Sciatic nerve (tissue), 2 donors: Measurements from ENCODE around the gene WDR88. TPM values are rescaled to one million over a fixed set of nuclear protein-coding genes. Genes with fewer than 3 reads are reported as not detected.

ENCODE experiments used
- ATAC-seq: fragments of 200-7000 bp; cut with Tn5 transposase; one replicate; pipeline ENCODE4 v1.9.1; 2020; ENCODE audit warnings: mild to moderate bottlenecking, moderate library complexity
- DNase-seq: peaks from one replicate; pipeline ENCODE4 v3.0.0-alpha.2; 2020; ENCODE audit warnings: low spot score
- intact Hi-C: fragments of 100-400 bp; cut with DNase I; formaldehyde crosslinking; loops from one replicate; pipeline ENCODE4 v1.14.2; 2022
- total RNA-seq: library from RNA; stranded (reverse); fragmentation: NEBNext Ultra II Directional; extraction: Animal tissue kit (Norgen Biotek cat#: 25700); gene quantifications from one replicate; pipeline ENCODE4 v1.2.1, GENCODE V29; 2021
- donor health status: DM: no; HTN: no; CAD: no.
- donor health status: DM: no; HTN: no; CAD: no.

The WDR88 gene
- total RNA-seq, 1 donor from 2014 or later = not detected

DNA sequence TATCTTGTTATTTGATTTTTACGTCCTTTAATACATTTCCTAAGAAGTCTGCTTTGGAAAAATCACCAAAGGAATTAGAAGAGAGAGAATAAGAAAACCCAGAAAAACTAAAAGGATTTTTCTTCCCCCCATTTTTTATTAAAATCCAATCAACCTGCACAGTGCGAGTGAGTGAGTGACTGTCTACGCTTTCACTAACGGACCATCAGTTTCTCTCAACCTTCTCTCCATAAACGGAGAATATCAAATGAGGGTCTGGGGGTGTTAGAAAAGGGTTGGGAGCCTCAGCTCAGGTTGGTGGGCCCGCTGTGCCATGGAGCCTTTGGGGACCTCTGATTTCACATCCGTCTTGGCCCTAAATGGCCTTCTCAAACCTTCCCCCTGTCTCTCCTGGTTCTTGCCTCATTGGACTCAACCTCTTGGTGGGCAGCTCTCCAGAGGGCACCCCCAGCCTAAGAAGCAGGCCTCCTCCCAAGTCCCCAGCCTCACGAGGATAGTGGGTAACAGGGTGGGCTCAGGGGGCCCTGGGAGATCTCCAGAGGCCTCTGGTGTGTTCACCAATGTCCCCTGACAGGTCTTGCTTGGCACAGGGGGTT lies 61.5 kb downstream of the WDR88 start:
- intact Hi-C loops = no loop called here
- no peak for ATAC-seq
- DNase-seq = no peak

DNA sequence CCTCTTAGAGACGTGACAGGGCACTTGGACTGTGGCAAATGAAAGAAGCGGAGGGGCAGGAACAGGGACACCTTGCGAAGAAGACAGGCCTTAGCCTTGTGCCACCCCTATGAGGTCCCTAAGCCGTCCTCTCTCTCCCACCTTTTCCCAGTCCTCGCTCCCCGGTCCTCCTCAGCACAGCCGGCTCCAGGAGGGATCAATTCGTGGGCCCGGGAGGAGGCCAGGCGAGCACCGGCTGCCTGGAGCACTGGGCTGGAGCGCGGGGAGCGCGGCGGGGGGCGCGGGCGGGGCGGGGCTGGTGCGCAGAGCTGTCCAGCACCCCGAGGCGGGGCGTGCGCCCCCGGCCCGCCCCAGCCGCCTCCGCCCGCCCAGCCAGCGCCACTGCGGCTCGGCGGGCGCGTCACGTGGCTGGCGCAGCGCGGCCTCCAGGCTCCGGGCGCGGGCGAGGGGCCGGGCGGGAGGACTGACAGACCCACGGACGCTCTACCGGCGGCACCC lies 62.0 kb downstream of the WDR88 start, which contains the start of gene LRP3:
LRP3 (plus strand) TSS at position 466 of the 498 bp plus-strand sequence. CDS start 456 bp downstream, outside the sequence.
- intact Hi-C loops = no loop called here
- ATAC-seq (peak; percentile 72), DNase-seq (no peak)

DNA sequence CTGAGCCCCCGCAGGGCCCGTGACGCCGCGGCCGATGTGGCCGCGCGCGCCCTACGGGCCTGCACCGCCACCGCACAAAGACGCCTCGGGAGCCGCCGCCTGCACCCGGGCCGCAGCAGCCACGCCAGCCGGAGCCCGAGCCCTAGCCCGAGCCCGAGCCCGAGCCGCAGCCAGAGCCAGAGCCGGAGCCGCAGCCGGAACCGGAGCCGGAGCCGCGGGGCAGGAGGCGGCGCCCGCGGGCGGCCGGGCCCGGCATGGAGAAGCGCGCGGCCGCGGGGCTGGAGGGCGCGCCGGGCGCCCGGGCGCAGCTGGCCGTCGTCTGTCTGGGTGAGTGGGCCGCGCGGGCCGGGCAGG lies 62.6 kb downstream of the WDR88 start:
- no peak for DNase-seq
- no peak for ATAC-seq
- intact Hi-C loops = no loop called here

DNA sequence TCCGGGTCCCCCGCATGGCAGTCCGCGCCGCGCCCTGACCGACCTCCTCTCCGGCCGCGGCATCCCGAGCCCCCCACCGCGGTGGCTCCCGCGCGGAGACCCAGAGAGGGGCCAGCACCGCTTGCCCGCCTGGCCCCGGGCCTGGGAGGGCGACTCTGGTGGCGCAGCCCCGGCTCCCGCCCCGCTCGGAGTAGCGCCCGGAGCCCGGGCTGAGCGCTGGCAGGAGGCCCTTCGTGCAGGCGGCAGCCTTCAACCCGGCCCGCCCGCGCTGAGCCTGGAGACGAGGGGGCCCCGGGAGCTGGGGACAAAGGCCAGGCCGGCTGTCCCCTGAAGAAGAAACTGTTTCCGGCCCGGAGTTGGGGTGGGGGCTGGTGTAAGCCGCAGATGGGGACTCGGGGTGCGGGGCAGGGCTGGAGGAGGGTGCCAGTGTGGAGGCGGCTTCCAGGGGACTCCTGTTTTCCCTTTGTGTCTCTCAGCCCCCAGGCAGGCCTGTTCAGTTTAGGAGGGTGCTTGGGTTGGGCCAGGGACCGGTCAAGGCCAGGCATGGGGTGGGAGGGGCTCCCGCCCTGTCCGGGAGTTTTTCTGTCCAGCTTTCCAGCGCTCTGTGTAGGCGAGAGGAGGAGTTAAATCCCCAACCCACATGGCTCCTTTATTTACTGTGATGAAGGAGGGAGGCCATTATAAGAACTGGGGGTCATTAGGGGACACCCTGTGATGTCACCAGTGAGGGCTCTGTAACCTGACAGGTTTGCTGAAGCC lies 63.2 kb downstream of the WDR88 start:
- peak; percentile 79 for ATAC-seq
- no peak for DNase-seq
- intact Hi-C loops = no loop called here

DNA sequence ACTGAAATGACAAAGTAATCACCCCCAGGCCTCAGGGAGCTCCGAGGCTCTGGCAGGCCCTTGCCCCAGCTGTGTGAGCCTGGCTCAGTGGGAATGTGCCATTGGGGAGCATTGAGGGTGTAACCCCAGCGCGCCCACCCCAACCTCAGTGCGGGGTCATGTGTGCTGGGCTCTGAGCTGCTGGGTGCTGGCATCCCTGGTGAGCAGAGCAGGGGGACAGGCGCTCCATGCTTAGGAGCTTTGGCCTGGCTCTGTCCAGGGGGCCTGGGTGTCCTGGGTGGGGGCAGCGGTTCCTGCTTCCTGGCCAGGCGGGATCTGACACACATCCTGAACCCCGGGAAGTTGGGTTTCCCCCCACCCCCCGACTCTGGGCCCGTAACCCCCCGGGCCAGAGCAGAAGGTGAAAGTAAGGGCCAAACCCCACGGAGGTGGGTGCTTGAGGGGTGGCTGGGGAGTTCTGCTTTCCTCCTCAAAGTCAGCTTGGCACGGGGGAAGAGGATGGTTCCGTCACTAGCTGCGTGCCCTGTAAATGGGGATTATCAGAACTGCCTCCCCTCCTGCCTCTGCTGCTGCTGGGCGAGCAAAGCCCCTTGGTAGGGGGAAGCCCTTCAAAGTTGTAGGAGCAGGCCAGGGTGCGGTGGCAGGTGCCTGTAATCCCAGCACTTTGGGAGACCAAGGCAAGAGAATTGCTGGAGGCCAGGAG lies 63.9 kb downstream of the WDR88 start:
- peak; percentile 30 for ATAC-seq
- intact Hi-C loops = no loop called here

DNA sequence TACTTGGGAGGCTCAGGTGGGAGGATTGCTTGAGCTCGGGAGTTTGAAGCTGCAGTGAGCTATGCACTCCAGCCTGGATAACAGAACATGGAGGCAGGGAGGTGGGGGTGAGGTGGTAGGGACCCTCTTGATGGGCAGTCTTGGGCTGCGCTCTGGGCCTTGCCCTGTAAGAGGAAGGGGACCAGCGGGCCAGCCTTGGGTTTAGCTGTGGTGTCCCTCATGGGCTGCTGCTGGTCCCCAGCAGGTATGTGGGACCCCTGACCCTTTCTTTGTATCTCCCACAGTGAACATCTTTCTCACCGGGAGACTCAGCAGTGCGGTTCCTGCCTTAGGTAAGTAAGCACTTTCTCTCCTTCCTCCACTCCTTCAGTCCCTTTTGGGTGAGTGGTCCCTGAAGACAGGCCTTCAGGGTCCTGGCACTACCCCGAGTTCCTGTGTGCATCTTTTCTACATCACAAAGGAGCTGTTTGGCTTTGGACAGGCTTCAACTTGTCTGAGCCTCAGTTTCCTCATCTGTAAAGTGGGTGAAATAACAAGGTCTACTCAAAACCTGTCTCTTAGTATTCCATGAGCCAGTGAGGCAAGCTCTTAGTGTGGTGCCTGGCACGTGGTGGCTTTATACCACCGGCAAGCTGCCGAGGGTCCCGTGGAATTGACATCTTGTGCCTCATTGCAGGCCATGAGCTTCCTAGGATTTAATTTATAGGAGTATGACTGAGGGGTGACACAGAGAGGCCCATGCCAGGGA lies 64.7 kb downstream of the WDR88 start:
- intact Hi-C loops = no loop called here
- DNase-seq = no peak
- no peak for ATAC-seq

More for the DNA sequence above, 63.9 kb downstream of the WDR88 start:
- DNase-seq = no peak

DNA sequence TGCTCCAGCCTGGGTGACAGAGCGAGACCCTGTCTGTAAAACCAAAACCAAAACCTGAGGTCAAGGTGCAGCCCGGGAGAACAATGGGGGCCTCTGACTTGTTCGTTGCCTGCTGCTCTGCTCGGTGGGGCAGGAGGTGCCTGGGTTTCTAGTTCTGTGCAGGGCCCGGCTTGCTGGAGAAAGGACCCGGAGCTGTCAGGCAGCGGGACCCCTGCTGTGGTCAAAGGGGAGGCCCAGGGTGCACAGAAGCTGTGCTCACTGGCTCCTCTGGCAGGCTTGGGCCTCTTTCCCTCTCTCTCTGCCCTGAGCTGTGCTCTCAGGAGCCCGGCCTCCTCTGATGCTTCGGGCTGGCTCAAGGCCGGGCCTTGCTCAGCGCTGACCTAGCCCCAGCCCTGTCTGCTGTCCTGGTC lies 65.7 kb downstream of the WDR88 start:
- no peak for DNase-seq
- ATAC-seq = no peak
- intact Hi-C loops = no loop called here

DNA sequence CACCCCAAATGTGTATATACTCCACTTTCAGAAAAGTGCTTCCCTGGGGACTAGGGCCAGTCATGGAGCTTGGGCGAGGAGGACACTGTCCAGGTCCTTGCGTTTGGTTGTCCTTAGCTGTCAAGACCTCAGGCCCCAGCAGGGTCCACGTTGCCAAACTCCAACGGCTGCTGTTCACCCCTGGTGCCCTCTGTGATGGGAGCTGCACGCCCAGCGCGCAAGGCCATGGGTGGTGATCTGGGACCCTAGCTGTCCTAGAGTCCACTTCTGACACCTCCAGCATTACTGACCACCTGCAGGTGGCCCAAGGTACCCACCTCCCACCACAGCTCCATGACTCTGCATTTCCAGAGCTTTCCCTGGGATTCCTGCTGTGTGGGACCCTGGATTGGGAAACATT lies 66.3 kb downstream of the WDR88 start:
- no peak for DNase-seq
- no peak for ATAC-seq
- intact Hi-C loops = no loop called here

DNA sequence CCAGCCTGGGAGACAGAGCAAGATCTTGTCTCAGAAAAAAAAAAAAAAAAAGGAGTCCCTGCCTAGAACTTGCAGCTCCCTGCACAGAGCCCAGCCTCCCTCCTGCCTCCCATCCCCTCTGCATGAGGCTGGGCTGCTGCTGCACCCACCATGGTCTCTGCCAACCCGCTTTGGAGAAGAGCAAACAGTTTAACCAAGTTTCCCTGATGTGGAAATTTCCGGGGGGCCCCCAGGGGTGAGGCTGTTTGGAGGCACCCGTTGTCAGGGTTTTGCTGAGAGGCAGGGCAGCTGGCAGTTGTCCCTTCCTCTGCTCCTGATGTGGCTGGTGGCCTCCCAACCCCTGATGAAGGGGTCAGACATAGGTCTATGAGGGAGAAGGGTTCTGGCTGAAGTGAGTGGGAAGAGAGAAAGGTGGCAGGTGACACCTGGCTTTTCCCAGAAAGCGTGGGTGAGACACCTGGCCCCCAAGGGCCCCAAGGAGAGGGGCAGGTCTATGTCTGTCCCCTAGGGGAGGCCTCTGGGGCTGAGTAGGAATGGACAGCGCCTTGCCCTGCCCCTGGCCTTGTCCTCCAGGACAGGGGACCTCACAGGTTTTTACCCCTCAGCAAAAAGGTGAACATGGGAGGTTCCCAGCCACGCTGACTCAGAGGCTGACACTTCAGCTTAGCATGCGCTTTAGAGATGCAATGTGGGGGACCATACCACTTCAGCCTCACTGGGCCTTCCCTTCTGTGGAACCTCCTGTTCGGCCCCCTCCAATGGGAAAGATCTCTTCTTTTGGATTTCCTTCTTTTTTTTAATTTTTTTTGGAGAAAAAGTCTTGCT lies 67.7 kb downstream of the WDR88 start:
- intact Hi-C loops = loop anchor here (10.0 kb wide), 1 partner anchor 55 kb away; no protein-coding TSS in a partner anchor
- no peak for DNase-seq
- ATAC-seq = no peak

DNA sequence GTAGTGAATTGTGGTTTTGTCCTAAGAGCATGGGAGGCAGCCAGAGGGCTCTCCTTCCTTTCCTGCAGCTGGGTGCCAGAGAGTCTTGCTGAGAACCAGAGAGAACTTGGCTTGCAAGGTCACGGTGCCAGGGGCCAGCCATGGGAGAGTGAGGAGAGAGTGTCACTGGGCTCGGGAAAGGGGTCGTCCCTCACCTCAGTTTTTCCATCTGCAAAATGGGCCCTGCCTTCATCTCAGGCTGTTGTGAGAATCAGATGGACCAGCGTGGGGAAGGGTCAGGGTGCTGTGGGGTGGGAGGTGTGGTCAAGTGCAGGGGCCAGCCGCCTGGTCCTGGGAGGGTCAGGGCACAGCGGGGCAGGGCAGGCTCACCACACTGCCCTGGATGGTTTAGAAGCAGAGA lies 69.6 kb downstream of the WDR88 start:
- DNase-seq (no peak), ATAC-seq (no peak)
- intact Hi-C loops = loop anchor here (10.0 kb wide), 1 partner anchor 57 kb away; no protein-coding TSS in a partner anchor

DNA sequence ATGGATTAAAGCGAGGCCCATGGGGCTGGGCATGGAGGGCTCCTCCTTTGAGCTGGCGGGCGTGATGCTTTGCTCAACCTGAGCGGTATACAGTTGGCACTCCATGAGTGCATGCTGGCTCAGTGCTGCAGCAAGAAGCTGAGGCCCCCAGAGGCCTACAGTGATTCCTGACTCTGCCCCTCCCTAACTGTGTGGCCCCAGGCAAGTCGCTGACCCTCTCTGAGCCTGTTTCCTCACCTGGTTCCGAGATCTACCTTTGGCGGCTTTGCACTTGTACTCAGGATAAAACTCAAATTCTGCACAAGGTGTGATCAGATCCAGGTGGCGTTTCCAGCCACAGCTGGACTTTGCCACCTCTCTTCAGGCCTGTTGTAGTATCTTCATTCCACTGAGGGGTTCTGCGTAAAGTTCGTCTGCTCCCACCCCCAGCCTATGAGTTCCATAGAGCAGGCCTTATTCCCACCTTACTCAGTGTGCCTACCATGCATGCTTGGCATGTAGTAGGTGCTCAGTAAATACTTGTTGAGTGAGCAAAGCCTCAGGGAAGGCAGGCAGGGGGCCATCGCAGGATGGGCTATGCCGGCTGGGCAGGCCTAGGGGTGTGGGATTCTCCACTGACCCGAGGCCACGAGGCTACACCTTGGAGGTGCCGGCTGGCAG lies 70.1 kb downstream of the WDR88 start:
- no peak for ATAC-seq
- no peak for DNase-seq
- intact Hi-C loops = loop anchor here (10.0 kb wide), 1 partner anchor 57 kb away; no protein-coding TSS in a partner anchor

DNA sequence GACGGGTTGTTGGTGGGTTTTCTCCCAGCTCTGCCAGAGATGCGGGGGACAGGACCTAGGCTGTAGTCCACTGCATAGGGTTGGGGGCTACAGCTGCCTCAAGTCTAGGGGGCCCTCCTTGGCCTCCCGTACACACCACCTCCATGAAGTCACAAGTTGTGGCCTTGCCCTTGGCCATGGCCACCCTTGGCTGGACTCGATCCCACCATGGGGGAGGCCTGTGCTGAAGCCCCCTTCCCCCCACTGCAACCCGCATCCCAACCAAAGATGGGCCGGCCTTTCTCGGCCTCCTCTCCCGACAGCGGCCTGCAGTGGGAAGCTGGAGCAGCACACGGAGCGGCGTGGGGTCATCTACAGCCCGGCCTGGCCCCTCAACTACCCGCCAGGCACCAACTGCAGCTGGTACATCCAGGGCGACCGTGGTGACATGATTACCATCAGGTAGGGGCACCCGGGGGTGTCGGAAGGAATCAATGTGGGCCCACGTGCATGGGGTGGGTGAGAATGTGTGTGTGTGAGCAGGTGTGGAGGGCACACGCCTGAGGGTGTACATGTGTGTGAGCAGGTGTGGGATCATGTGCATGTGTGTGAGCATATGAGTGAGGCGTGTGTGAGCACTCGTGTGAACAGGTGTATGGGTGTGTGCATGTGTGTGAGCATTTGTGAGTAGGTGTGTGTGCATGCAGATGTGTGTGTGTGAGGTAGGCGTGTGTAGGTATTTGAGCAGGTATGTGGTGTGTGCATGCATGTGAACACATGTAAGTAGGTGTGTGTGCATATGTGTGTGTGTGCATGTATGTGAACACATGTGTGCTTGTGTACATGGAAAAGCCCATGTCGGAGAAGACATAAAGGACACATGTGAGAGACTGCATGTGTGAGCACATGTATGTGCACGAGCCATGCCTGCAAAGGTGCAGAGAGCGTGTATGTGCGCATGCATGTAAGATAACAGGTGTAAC lies 70.9 kb downstream of the WDR88 start:
- ATAC-seq (no peak), DNase-seq (no peak)
- intact Hi-C loops = loop anchor here (10.0 kb wide), 1 partner anchor 58 kb away; no protein-coding TSS in a partner anchor

DNA sequence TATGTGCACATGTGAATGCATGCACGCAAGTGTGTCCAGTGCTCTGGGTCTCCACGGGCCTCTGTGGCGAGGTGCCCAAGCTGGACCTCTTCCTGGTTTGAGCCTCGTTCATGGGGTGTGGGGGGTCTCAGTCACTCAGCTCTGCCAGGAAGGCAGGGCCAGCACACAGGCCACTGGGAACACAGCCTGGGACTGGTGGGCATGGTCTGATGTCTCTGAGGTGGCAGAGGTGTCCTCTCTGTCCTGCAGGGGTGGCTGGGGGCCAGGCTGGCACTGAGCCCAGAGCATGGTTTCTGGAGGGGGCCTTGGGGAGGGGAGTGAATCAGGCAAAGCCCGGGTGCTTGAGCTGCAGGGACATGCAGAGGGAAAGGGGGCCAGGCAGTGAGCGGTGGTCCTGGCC lies 71.6 kb downstream of the WDR88 start:
- DNase-seq (no peak), ATAC-seq (no peak)
- intact Hi-C loops = loop anchor here (10.0 kb wide), 1 partner anchor 59 kb away; no protein-coding TSS in a partner anchor

DNA sequence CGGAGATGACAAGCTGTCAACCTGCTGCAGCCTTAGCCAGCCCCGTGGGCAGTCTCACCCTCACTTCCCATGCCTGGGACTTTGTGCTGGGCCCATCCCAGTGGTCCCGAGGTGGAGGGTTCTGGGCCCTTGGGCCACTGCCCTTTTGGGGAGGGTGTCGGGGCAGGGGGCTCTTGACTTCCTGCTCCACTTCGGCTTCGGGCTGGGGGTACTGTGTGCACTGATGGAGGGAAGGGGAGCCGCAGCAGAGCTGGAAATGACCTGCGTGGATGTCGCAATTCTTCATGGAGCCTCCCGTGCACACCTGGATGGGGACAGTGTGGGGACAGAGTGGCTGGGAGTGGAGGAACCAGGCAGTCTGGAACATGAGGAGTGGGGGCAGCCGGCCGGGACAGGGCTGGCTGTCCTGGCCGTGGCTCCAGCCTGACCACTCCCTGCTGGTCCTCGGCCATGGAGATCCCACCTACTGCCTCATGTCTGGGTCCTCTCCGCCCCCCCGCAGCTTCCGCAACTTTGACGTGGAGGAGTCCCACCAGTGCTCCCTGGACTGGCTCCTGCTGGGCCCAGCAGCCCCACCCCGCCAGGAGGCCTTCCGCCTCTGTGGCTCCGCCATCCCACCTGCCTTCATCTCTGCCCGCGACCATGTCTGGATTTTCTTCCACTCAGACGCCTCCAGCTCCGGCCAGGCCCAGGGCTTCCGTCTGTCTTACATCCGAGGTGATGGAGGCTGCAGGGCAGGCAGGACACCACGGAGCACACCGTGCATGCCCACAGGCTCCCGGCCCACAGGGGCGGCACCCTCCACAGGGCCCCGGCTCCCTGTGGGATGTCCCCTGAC lies 72.4 kb downstream of the WDR88 start:
- ATAC-seq = no peak
- intact Hi-C loops = loop anchor here (10.0 kb wide), 1 partner anchor 60 kb away; no protein-coding TSS in a partner anchor
- no peak for DNase-seq

DNA sequence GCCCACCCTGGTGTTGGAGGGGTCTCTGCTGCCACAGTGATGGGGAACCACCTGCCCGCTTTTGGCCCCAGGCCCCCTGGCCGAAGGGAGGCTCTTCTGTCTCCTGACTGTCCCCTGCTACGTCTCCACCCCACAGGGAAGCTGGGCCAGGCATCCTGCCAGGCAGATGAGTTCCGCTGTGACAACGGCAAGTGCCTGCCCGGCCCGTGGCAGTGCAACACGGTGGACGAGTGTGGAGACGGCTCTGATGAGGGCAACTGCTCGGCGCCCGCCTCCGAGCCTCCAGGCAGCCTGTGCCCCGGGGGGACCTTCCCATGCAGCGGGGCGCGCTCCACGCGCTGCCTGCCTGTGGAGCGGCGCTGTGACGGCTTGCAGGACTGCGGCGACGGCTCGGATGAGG lies 73.2 kb downstream of the WDR88 start:
- intact Hi-C loops = loop anchor here (10.0 kb wide), 1 partner anchor 60 kb away; no protein-coding TSS in a partner anchor
- DNase-seq (no peak), ATAC-seq (no peak)
